Gastroesophageal sphincter (tissue), 4 donors: ENCODE results near the gene PHF21B. TPM values are rescaled to one million over a fixed set of nuclear protein-coding genes. Genes with fewer than 3 reads are reported as not detected.

Source experiments
- ATAC-seq: fragments of 150-250 bp; one replicate; pipeline ENCODE4 v1.9.1; 2016; ENCODE audit warnings: mild to moderate bottlenecking, moderate library complexity
- H3K27ac ChIP-seq, 4 donors: fragments of 200-600 bp; sonication (generic) in 3 of 4; 1 replicate in 3 of 4; 2 replicates in 1 of 4; pipeline ENCODE4 v1.5.1; 2016 to 2019
- H3K27me3 ChIP-seq: fragments of 200-600 bp; sonication (generic); one replicate; pipeline ENCODE4 v1.5.1; 2019
- H3K36me3 ChIP-seq, 2 donors: fragments of 200-600 bp; sonication (generic); one replicate each; pipeline ENCODE4 v1.5.1; 2019; ENCODE audit warnings: control low read depth in 1 of 2
- H3K4me1 ChIP-seq, 3 donors: fragments of 200-600 bp; sonication (generic); 1 replicate in 2 of 3; 2 replicates in 1 of 3; pipeline ENCODE4 v1.5.1; 2016 to 2019; ENCODE audit warnings: control low read depth in 2 of 3
- H3K4me3 ChIP-seq, 2 donors: fragments of 200-600 bp; sonication (generic); one replicate each; pipeline ENCODE4 v1.5.1; 2019; ENCODE audit warnings: mild to moderate bottlenecking in 1 of 2, moderate library complexity in 1 of 2
- H3K9me3 ChIP-seq, 3 donors: fragments of 200-600 bp; sonication (generic); one replicate each; pipeline ENCODE4 v1.5.1; 2017 to 2019; ENCODE audit warnings: control low read depth in 2 of 3
- EP300 ChIP-seq: sonication (generic); formaldehyde crosslinking; IDR thresholded peaks from one replicate; pipeline ENCODE4 v1.6.1; 2017; ENCODE audit warnings: antibody characterized with exemption, mild to moderate bottlenecking
- POLR2A ChIP-seq, 2 donors: fragments of 450-650 bp; IDR thresholded peaks; one replicate each; pipeline ENCODE4 v1.6.1; 2017; ENCODE audit warnings: antibody characterized with exemption in 2 of 2, mild to moderate bottlenecking in 2 of 2, moderate library complexity in 1 of 2
- POLR2AphosphoS5 ChIP-seq: sonication (generic); formaldehyde crosslinking; IDR thresholded peaks from one replicate; pipeline ENCODE4 v1.6.1; 2017; ENCODE audit warnings: antibody characterized with exemption
- whole genome bisulfite sequencing, 2 donors: methylation state at CpG; one replicate each; pipeline ENCODE4 v1.1.5; 2018; ENCODE audit warnings: low coverage in 1 of 2; 5-methylcytosine and 5-hydroxymethylcytosine counted together
- total RNA-seq, 4 donors: library from RNA; depleted of rRNA; stranded (reverse); fragments of >200 nt; gene quantifications; one replicate each; pipeline ENCODE4 v1.1.0, GENCODE V29; 2016
- TF ChIP-seq, protein P1 (sequence below), 4 experiments: fragments of 200-600 bp in 2 of 4; fragments of 450-650 bp in 2 of 4; sonication (generic) in 1 of 4; IDR thresholded peaks; one replicate each; pipeline ENCODE4 v1.5.1; 2017 to 2019; ENCODE audit warnings: antibody characterized with exemption in 4 of 4, mild to moderate bottlenecking in 2 of 4, moderate library complexity in 2 of 4

PHF21B gene
- total RNA-seq, 4 donors from 2014 or later: 0.31 to 5.1 (median 1.4) TPM

DNA sequence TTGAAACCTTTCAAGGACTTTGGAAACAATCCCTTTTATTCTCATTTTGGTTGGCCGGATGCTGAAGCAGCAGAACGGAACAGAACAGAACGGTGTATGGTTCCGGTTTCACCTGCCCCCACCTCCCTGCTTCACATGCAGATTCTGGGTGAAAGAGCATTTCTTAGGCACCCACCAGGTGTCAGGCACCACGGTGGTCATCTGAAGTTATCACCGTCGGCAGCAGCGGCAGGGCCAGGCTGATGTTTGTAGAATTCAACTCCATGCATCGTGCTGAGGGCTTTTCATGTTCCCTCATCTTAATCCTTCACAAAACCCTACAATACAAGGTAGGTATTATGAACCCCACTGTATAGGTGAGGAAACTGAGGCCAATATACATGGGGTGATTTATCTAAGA lies 13.6 kb upstream of the PHF21B start:
- H3K27ac ChIP-seq: no peak overlapping the region
- no peak for ATAC-seq
- peaks cover 80% of the 10 kb centered on the region for H3K27me3 ChIP-seq
- no peak overlapping the region for H3K4me3 ChIP-seq
- WGBS, 2 donors: 17 to 30% methylated on average over 3 to 7 of the region's 9 CpGs
- H3K9me3 ChIP-seq: no peaks in the 10 kb centered on the region
- no peaks in the 10 kb centered on the region for H3K4me1 ChIP-seq
- TF ChIP-seq EP300 (no peak), POLR2AphosphoS5 (no peak), POLR2A (IDR thresholded peaks at IDR 0.05) (no peak)
- TF ChIP-seq, protein P1, sequence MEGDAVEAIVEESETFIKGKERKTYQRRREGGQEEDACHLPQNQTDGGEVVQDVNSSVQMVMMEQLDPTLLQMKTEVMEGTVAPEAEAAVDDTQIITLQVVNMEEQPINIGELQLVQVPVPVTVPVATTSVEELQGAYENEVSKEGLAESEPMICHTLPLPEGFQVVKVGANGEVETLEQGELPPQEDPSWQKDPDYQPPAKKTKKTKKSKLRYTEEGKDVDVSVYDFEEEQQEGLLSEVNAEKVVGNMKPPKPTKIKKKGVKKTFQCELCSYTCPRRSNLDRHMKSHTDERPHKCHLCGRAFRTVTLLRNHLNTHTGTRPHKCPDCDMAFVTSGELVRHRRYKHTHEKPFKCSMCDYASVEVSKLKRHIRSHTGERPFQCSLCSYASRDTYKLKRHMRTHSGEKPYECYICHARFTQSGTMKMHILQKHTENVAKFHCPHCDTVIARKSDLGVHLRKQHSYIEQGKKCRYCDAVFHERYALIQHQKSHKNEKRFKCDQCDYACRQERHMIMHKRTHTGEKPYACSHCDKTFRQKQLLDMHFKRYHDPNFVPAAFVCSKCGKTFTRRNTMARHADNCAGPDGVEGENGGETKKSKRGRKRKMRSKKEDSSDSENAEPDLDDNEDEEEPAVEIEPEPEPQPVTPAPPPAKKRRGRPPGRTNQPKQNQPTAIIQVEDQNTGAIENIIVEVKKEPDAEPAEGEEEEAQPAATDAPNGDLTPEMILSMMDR (IDR thresholded peaks at IDR 0.05): no peak
- H3K36me3 ChIP-seq: no peaks in the 10 kb centered on the region

GRCh38 chr22:45019861-45020655 lies 10.3 kb upstream of the PHF21B start:
- Histone ChIP-seq H3K4me1 (no peaks in the 10 kb centered on the region), H3K27ac (no peak overlapping the region), H3K4me3 (no peak overlapping the region), H3K27me3 (peaks cover 88% of the 10 kb centered on the region), H3K9me3 (no peaks in the 10 kb centered on the region), H3K36me3 (no peaks in the 10 kb centered on the region)
- no peak for TF ChIP-seq POLR2AphosphoS5
- no peak for TF ChIP-seq EP300
- no peak for TF ChIP-seq POLR2A (IDR thresholded peaks at IDR 0.05)
- TF ChIP-seq, protein P1 (IDR thresholded peaks at IDR 0.05): no peak
- 43 to 47% methylated on average over 3 of the region's 16 CpGs for WGBS, 2 donors
- ATAC-seq: no peak

DNA sequence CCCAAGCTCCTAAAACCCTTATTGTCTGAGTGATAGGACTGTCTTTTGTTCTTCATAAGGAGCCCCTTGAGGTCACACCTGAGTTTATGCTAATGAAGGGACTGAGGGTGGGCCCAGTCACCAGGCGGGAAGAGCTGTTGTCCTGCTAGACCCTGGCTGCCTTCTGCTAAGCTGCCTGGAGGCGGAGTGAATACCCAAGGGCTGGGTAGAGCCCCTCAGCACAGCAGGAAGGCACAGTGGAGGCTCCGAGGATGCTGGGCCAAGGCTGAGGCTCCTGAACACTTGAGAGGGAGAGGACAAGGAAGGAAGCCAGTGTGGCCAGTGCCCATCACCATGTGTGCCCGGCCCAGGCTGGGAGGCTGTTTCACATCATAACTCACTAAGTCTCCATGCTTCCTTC lies 4.8 kb upstream of the PHF21B start:
- H3K27me3 ChIP-seq: peaks cover 86% of the 10 kb centered on the region
- no peak for ATAC-seq

DNA sequence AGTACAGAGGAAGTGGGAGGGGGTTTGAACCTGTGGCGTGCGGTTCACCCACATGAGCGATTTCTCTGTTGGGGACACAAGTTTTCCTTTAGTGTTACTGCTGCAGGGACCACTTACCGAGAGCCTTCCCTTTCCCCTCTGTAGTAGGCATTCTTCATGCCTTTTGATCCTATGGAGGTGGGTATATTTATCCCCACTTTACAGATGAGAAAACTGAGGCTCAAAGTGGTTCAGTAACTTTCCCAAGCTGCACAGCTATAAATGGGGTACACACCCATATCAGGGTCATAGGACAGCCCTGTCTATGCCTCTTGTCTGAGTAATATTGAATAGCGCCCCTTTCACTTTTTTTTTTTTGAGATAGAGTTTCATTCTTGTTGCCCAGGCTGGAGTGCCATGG lies 3.3 kb upstream of the PHF21B start:
- Histone ChIP-seq H3K27me3 (peaks cover 91% of the 10 kb centered on the region), H3K4me1 (peaks cover 0 to 27% (median 16%) of the 10 kb centered on the region in 3 donors), H3K9me3 (no peaks in the 10 kb centered on the region), H3K4me3 (no peak overlapping the region), H3K27ac (no peak overlapping the region), H3K36me3 (no peaks in the 10 kb centered on the region)
- ATAC-seq: no peak
- 77 to 98% methylated on average over 5 of the region's 5 CpGs for WGBS, 2 donors
- TF ChIP-seq, protein P1 (IDR thresholded peaks at IDR 0.05): no peak
- TF ChIP-seq POLR2A (IDR thresholded peaks at IDR 0.05) (no peak), POLR2AphosphoS5 (no peak), EP300 (no peak)

More for the DNA sequence above, 4.8 kb upstream of the PHF21B start:
- TF ChIP-seq, protein P1 (IDR thresholded peaks at IDR 0.05): no peak
- no peak for TF ChIP-seq EP300
- TF ChIP-seq POLR2A (IDR thresholded peaks at IDR 0.05): no peak
- TF ChIP-seq POLR2AphosphoS5: no peak
- H3K4me1 ChIP-seq: peaks cover 0 to 12% (median 7%) of the 10 kb centered on the region in 3 donors
- no peak overlapping the region for H3K4me3 ChIP-seq
- H3K36me3 ChIP-seq: no peaks in the 10 kb centered on the region
- 40% methylated on average over 1 of the region's 4 CpGs; no CpG with 5 or more reads in 1 of the 2 donors for WGBS, 2 donors
- no peak overlapping the region for H3K27ac ChIP-seq
- H3K9me3 ChIP-seq: no peaks in the 10 kb centered on the region

DNA sequence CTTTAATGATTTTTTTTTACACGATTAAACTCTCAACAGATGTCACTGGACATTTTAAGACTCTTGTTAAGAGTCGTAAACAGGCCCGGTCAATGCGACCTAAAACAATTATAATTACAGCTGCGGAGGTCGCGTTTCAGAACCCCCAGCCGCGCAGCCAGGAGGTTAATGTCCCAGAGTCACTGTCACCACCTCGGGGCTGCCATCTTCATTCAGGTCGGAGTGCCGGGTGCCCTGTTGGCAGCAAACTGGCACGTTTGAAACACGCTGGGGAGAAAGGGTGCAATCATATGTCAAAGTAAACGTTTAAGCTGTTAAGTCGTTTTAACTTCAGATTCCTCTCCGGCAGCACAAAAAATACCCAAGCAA lies 711 bp upstream of the PHF21B start:
- Histone ChIP-seq H3K9me3 (no peaks in the 10 kb centered on the region), H3K4me1 (peaks cover 0 to 51% (median 24%) of the 10 kb centered on the region in 3 donors), H3K4me3 (peak overlapping the region in 1 of 2 donors; percentile 70), H3K36me3 (no peaks in the 10 kb centered on the region), H3K27ac (peak overlapping the region in 3 of 4 donors; percentile 22 to 87 (median 65)), H3K27me3 (peaks cover 93% of the 10 kb centered on the region)
- no peak for ATAC-seq
- WGBS, 2 donors: 0 to 4% methylated on average over 2 to 17 of the region's 17 CpGs
- TF ChIP-seq POLR2AphosphoS5 (no peak), EP300 (no peak), POLR2A (IDR thresholded peaks at IDR 0.05) (no peak)
- TF ChIP-seq, protein P1 (IDR thresholded peaks at IDR 0.05): no peak
